ENCODE results near the gene ZKSCAN1.
A peak's percentile ranks its signal among the peaks of the same experiment; 100 is the strongest.
"Not testable (repeated sequence)": the region's sequence is repeated elsewhere in the genome, so short reads cannot be mapped to it uniquely, and the experiment has no call there.

Gene ZKSCAN1
- 59.8 to 210 (median 97.9) reads per million in 9 experiments for total RNA-seq

- Mint-ChIP-seq H3K36me3 (ENCODE audit: insufficient read depth) (peaks cover 25% of the 10 kb centered on the region), H3K27ac (peak within 1 kb of the TSS; percentile 96), H3K4me3 (peak within 1 kb of the TSS; percentile 88 to 89), H3K4me1 (ENCODE audit: low read depth in 2 of 2) (peaks cover 23 to 28% of the 10 kb centered on the region in 2 donors), H3K9me3 (no peaks in the 10 kb centered on the region), H3K27me3 (peaks cover 0 to 10% of the 10 kb centered on the region in 2 donors)
- ATAC-seq (replicated peaks) (peak; percentile 99), DNase-seq (peak; percentile 73 to 79 (median 78))
Measured at GRCh38 chr7:100015232-100016214, at the start of gene ZKSCAN1. Gene ZKSCAN1, plus strand, starts transcription at chr7:100015596. Its CDS starts 7,911 bp downstream, at chr7:100023507.

DNA sequence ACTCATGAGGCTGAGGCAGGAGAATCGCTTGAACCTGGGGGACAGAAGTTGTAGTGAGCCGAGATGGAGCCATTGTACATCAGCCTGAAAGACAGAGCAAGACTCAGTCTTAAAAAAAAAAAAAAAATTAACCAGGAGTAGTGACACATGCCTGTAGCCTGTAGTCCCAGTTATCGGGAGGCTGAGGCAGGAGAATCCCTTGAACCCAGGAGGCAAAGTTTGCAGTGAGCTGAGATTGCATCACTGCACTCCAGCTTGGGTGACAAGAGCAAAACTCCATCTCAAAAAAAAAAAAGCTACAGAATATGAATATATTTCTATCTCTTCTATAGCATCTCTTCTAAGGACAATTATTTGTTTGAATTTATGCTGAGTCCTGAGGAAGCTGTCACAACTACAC lies 46.1 kb upstream of the ZKSCAN1 start:
- Mint-ChIP-seq H3K9me3 (no peaks in the 10 kb centered on the region), H3K4me3 (no peak overlapping the region), H3K27me3 (peaks cover 65 to 86% of the 10 kb centered on the region in 2 donors), H3K36me3 (ENCODE audit: insufficient read depth) (no peaks in the 10 kb centered on the region), H3K4me1 (ENCODE audit: low read depth in 2 of 2) (no peaks in the 10 kb centered on the region), H3K27ac (no peak overlapping the region)
- DNase-seq (no peak), ATAC-seq (replicated peaks) (no peak)

- not testable (repeated sequence) for H3K4me3 Mint-ChIP-seq; DNase-seq; H3K4me1 Mint-ChIP-seq (ENCODE audit: low read depth in 2 of 2); H3K9me3 Mint-ChIP-seq; H3K36me3 Mint-ChIP-seq (ENCODE audit: insufficient read depth); H3K27ac Mint-ChIP-seq; ATAC-seq (replicated peaks)
- H3K27me3 Mint-ChIP-seq: peaks cover 59 to 81% of the 10 kb centered on the region in 2 donors
Measured at GRCh38 chr7:99969813-99970212, 45.6 kb upstream of the ZKSCAN1 start.

DNA sequence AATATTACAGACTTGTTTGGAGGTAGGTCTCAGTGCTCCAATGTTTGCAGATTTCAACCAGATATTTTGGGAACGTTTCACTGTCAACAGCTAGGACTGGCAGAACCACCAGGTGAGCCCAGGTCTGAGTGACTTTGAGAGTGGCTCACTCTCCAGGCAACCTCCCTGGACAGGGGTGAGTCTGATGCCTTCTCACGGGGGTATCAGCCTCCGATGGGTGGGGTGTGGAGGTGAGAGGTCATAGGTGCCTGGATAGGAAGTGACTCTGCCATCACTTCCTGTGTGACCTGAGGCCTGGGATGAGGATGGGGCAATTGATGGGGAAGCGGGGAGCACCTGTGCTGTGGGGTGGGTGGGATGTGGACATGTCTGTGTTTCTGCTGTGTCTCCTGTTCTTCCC lies 44.2 kb upstream of the ZKSCAN1 start:
- Mint-ChIP-seq H3K27me3 (peaks cover 57 to 81% of the 10 kb centered on the region in 2 donors), H3K4me1 (ENCODE audit: low read depth in 2 of 2) (no peaks in the 10 kb centered on the region), H3K9me3 (no peaks in the 10 kb centered on the region), H3K4me3 (no peak overlapping the region), H3K36me3 (ENCODE audit: insufficient read depth) (no peaks in the 10 kb centered on the region), H3K27ac (no peak overlapping the region)
- DNase-seq (no peak), ATAC-seq (replicated peaks) (no peak)

GRCh38 chr7:99973817-99974216 lies 41.6 kb upstream of the ZKSCAN1 start:
- not testable (repeated sequence) for H3K36me3 Mint-ChIP-seq (ENCODE audit: insufficient read depth); H3K4me1 Mint-ChIP-seq (ENCODE audit: low read depth in 2 of 2); ATAC-seq (replicated peaks); DNase-seq; H3K9me3 Mint-ChIP-seq; H3K27ac Mint-ChIP-seq; H3K4me3 Mint-ChIP-seq
- H3K27me3 Mint-ChIP-seq: peaks cover 56 to 77% of the 10 kb centered on the region in 2 donors

DNA sequence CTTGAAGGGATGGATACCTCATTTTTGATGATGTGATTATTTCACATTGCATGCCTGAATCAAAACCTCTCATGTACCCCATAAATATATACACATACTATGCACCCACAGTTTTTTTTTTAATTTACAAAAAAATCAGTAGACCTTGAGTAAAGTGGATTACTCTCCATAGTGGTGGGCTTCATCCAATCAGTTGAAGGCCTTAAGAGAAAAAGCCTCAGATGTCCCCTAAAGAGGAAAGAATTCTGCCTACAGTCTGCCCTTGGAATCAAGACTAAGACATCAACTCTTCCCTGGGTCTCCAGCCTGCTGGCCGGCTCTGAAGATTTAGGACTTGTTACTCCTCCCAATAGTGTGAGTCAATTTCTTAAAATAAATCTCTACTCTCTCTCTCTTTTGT lies 40.7 kb upstream of the ZKSCAN1 start:
- Mint-ChIP-seq H3K4me3 (no peak overlapping the region), H3K27me3 (peaks cover 65 to 84% of the 10 kb centered on the region in 2 donors), H3K36me3 (ENCODE audit: insufficient read depth) (peaks cover 3% of the 10 kb centered on the region), H3K27ac (no peak overlapping the region), H3K9me3 (no peaks in the 10 kb centered on the region), H3K4me1 (ENCODE audit: low read depth in 2 of 2) (peaks cover 1 to 2% of the 10 kb centered on the region in 2 donors)
- no peak for DNase-seq
- no peak for ATAC-seq (replicated peaks)

- Mint-ChIP-seq H3K36me3 (ENCODE audit: insufficient read depth) (peaks cover 3% of the 10 kb centered on the region), H3K9me3 (no peaks in the 10 kb centered on the region), H3K27me3 (peaks cover 54 to 75% of the 10 kb centered on the region in 2 donors), H3K4me1 (ENCODE audit: low read depth in 2 of 2) (peaks cover 4 to 5% of the 10 kb centered on the region in 2 donors), H3K27ac (no peak within 1 kb of the TSS), H3K4me3 (no peak within 1 kb of the TSS)
- ATAC-seq (replicated peaks) (no peak), DNase-seq (no peak)
Measured at GRCh38 chr7:99975782-99976521, 39.4 kb upstream of the ZKSCAN1 start, which contains the start of gene AZGP1. Gene AZGP1, minus strand, starts transcription at chr7:99976031. Its CDS starts 11 bp downstream, at chr7:99976020.

DNA sequence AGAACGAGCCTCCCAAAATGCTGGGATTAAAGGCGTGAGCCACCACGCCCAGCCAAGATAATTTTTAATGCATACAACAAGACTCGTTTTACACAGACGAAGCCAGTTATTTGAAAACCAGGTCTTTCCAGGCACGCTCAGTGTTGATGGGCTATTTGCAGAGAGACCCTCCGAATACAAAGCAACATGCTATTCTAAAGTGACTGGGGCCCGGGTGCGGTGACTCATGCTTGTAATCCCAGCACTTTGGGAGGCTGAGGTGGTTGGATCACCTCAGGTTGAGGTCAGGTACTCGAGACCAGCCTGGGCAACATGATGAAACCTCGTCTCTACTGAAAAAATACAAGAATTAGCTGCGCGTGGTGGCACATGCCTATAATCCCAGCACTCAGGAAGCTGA lies 38.8 kb upstream of the ZKSCAN1 start:
- ATAC-seq (replicated peaks) (no peak), DNase-seq (no peak)
- Mint-ChIP-seq H3K4me1 (ENCODE audit: low read depth in 2 of 2) (peaks cover 4 to 5% of the 10 kb centered on the region in 2 donors), H3K27ac (no peak overlapping the region), H3K36me3 (ENCODE audit: insufficient read depth) (peaks cover 3% of the 10 kb centered on the region), H3K4me3 (no peak overlapping the region), H3K27me3 (peaks cover 52 to 68% of the 10 kb centered on the region in 2 donors), H3K9me3 (no peaks in the 10 kb centered on the region)

DNA sequence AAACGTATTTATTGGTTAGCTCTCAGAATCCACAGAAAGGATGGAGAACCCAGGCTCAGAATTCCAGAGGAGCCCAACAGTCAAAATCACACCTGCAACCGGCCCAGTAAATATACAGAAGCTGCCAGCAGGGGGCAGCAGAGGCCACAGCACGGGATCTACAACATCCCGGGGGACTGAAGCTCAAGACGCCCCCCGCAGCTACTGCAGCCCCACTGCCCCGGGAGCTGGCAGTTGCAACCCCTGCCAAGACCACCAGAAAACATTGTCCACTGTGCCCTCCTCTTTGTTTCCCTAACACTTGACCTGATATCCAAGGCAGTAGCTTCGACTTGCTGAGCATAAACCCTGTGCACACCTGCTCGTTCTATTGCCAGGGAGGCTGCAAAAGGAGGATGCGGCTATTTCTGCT lies 35.6 kb upstream of the ZKSCAN1 start:
- not testable (repeated sequence) for H3K4me1 Mint-ChIP-seq (ENCODE audit: low read depth in 2 of 2); H3K4me3 Mint-ChIP-seq; H3K36me3 Mint-ChIP-seq (ENCODE audit: insufficient read depth); H3K27ac Mint-ChIP-seq; H3K9me3 Mint-ChIP-seq
- DNase-seq (peak; percentile 62 to 67 (median 67)), ATAC-seq (replicated peaks) (peak; percentile 76)
- H3K27me3 Mint-ChIP-seq: peaks cover 51 to 68% of the 10 kb centered on the region in 2 donors

DNA sequence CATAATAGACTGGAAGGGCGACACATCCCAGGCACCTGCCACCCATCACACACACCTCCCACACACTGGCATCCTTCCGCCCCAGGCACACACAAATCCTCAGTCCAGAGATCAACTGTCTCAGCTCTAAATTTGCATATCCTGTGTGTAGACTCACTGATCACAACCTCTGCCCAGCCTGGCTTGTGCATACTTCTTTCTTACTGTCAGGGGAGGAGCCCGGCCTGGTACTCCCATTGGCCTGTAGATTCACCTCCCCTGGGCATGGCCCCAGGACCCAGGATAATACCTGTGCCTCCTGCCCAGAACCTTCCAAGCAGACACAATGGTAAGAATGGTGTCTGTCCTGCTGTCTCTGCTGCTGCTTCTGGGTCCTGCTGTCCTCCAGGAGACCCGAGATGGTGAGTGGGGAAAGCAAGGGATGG lies 34.9 kb upstream of the ZKSCAN1 start:
- H3K4me1 Mint-ChIP-seq (ENCODE audit: low read depth in 2 of 2); H3K9me3 Mint-ChIP-seq; H3K36me3 Mint-ChIP-seq (ENCODE audit: insufficient read depth); ATAC-seq (replicated peaks); H3K27ac Mint-ChIP-seq; DNase-seq; H3K4me3 Mint-ChIP-seq: not testable (repeated sequence)
- H3K27me3 Mint-ChIP-seq: peaks cover 52 to 68% of the 10 kb centered on the region in 2 donors

GRCh38 chr7:99981066-99981465 lies 34.3 kb upstream of the ZKSCAN1 start:
- not testable (repeated sequence) for DNase-seq; H3K27ac Mint-ChIP-seq; H3K36me3 Mint-ChIP-seq (ENCODE audit: insufficient read depth); H3K4me3 Mint-ChIP-seq; H3K9me3 Mint-ChIP-seq; H3K4me1 Mint-ChIP-seq (ENCODE audit: low read depth in 2 of 2); ATAC-seq (replicated peaks)
- peaks cover 46 to 68% of the 10 kb centered on the region in 2 donors for H3K27me3 Mint-ChIP-seq

DNA sequence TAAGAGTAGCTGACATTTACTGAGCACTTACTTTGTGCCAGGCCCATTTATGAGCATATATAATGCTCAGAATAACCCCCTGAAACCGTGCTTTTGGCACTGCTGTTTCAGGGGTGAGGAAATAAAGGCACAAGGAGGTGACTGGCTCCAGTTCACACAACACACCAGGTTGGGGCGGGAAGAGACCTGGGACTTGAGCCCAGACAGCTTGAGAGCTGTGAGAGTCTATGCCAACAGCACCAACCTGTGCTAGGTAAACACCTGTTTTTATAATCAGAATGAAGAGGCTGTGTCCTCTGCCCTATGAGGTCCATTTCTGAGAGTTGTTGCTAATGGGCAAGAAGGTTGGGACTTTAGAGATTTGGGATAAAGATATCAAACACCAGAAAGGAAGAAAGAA lies 30.8 kb upstream of the ZKSCAN1 start:
- H3K27me3 Mint-ChIP-seq: peaks cover 30 to 73% of the 10 kb centered on the region in 2 donors
- no peak for DNase-seq
- H3K4me3 Mint-ChIP-seq: no peak overlapping the region
- H3K4me1 Mint-ChIP-seq (ENCODE audit: low read depth in 2 of 2): peaks cover 4% of the 10 kb centered on the region in 2 donors
- no peak for ATAC-seq (replicated peaks)
- H3K27ac Mint-ChIP-seq: no peak overlapping the region
- H3K9me3 Mint-ChIP-seq: no peaks in the 10 kb centered on the region
- peaks cover 8% of the 10 kb centered on the region for H3K36me3 Mint-ChIP-seq (ENCODE audit: insufficient read depth)

DNA sequence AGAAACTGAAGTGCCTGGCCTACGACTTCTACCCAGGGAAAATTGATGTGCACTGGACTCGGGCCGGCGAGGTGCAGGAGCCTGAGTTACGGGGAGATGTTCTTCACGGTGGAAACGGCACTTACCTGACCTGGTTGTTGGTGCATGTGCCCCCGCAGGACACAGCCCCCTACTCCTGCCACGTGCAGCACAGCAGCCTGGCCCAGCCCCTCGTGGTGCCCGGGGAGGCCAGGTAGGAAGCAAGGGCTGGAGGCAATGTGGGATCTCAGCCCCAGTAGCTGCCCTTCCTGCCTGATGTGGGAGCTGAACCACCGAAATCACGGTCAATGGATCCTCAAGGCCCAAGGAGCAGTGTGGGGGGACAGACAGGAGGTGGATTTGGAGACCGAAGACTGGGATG lies 28.1 kb upstream of the ZKSCAN1 start:
- DNase-seq; H3K9me3 Mint-ChIP-seq; ATAC-seq (replicated peaks); H3K27ac Mint-ChIP-seq; H3K4me3 Mint-ChIP-seq; H3K36me3 Mint-ChIP-seq (ENCODE audit: insufficient read depth); H3K4me1 Mint-ChIP-seq (ENCODE audit: low read depth in 2 of 2): not testable (repeated sequence)
- H3K27me3 Mint-ChIP-seq: peaks cover 30 to 71% of the 10 kb centered on the region in 2 donors
